Mesendoderm (in vitro differentiated cells): Measurements from ENCODE around the gene VAV3. TPM values are rescaled to one million over a fixed set of nuclear protein-coding genes. Genes with fewer than 3 reads are reported as not detected.
A peak's percentile ranks its signal among the peaks of the same experiment; 100 is the strongest.

Experiments used
- DNase-seq: peaks from one replicate; pipeline ENCODE4 v3.0.0; 2013
- H2AK5ac ChIP-seq: 2 replicates; pipeline ENCODE4 v1.6.1; 2013; ENCODE audit warnings: low read length, inconsistent platforms
- H2BK120ac ChIP-seq: 2 replicates; pipeline ENCODE4 v1.6.1; 2013; ENCODE audit warnings: low read depth, mild to moderate bottlenecking, low read length, moderate library complexity, mixed read lengths
- H2BK15ac ChIP-seq: replicated peaks from 2 replicates; pipeline ENCODE4 v1.6.1; 2013; ENCODE audit warnings: low read depth, mild to moderate bottlenecking, moderate library complexity
- H2BK5ac ChIP-seq: 2 replicates; pipeline ENCODE4 v1.6.1; 2013; ENCODE audit warnings: low read length, inconsistent platforms
- H3K18ac ChIP-seq: 2 replicates; pipeline ENCODE4 v1.6.1; 2013; ENCODE audit warnings: mild to moderate bottlenecking, low read length, mixed read lengths
- H3K23ac ChIP-seq: one replicate; pipeline ENCODE4 v1.6.1; 2013; ENCODE audit warnings: low read length
- H3K27ac ChIP-seq: 2 replicates; pipeline ENCODE4 v1.5.1; 2013; ENCODE audit warnings: low read depth, mild to moderate bottlenecking, inconsistent platforms, low read length, moderate library complexity
- H3K27me3 ChIP-seq: 2 replicates; pipeline ENCODE4 v1.6.1; 2013; ENCODE audit warnings: low read length, control low read depth, mild to moderate bottlenecking, inconsistent platforms; ENCODE audit not compliant: insufficient read depth, poor library complexity
- H3K36me3 ChIP-seq: 2 replicates; pipeline ENCODE4 v1.6.1; 2013; ENCODE audit warnings: low read length, inconsistent platforms; ENCODE audit not compliant: control insufficient read depth, insufficient read depth
- H3K4ac ChIP-seq: one replicate; pipeline ENCODE4 v1.6.1; 2013; ENCODE audit warnings: low read depth, mild to moderate bottlenecking, low read length, moderate library complexity
- H3K4me1 ChIP-seq: 2 replicates; pipeline ENCODE4 v1.6.1; 2013; ENCODE audit warnings: low read depth, low read length, inconsistent platforms; ENCODE audit not compliant: control insufficient read depth
- H3K4me2 ChIP-seq: 2 replicates; pipeline ENCODE4 v1.6.1; 2013; ENCODE audit warnings: low read length
- H3K4me3 ChIP-seq: 2 replicates; pipeline ENCODE4 v1.5.1; 2013; ENCODE audit warnings: mild to moderate bottlenecking, low read length
- H3K56ac ChIP-seq: one replicate; pipeline ENCODE4 v1.6.1; 2013; ENCODE audit warnings: low read length
- H3K79me1 ChIP-seq: 2 replicates; pipeline ENCODE4 v1.6.1; 2013; ENCODE audit warnings: low read length, inconsistent platforms
- H3K79me2 ChIP-seq: 2 replicates; pipeline ENCODE4 v1.6.1; 2013; ENCODE audit warnings: mild to moderate bottlenecking, low read length; ENCODE audit not compliant: control insufficient read depth, insufficient read depth
- H3K9ac ChIP-seq: 2 replicates; pipeline ENCODE4 v1.6.1; 2013; ENCODE audit warnings: low read length, inconsistent platforms
- H4K5ac ChIP-seq: one replicate; pipeline ENCODE4 v1.6.1; 2013; ENCODE audit warnings: low read length
- H4K8ac ChIP-seq: one replicate; pipeline ENCODE4 v1.6.1; 2013; ENCODE audit warnings: low read depth, mild to moderate bottlenecking, control low read depth, low read length, moderate library complexity
- WGBS: extraction: QIAGEN DNeasy Blood & Tissue Kit; methylation state at CpG from one replicate; pipeline ENCODE4 v1.1.7; 2013; ENCODE audit warnings: low lambda C conversion rate, missing lambda C conversion rate; ENCODE audit not compliant: insufficient coverage; ENCODE audit errors: extremely low coverage; 5-methylcytosine and 5-hydroxymethylcytosine counted together
- small RNA-seq: library from polyadenylated mRNA; stranded (forward); fragments of <200 nt; extraction: miRNeasy Mini kit (QIAGEN cat#:217004); gene quantifications from one replicate; pipeline ENCODE3, GENCODE V24; 2013; ENCODE audit not compliant: insufficient read depth

The VAV3 gene

GRCh38 chr1:107524301-107524700 is 440.7 kb downstream of the VAV3 start:
- no peak overlapping the region for H2BK120ac ChIP-seq
- no peaks in the 10 kb centered on the region for H3K36me3 ChIP-seq
- H3K4me3 ChIP-seq = no peak overlapping the region
- no peaks in the 10 kb centered on the region for H3K79me2 ChIP-seq
- no peak overlapping the region for H4K5ac ChIP-seq
- H3K56ac ChIP-seq = no peak overlapping the region
- no peak overlapping the region for H3K4me2 ChIP-seq
- no peak overlapping the region for H3K23ac ChIP-seq
- peaks cover 11% of the 10 kb centered on the region for H3K4me1 ChIP-seq
- WGBS = no CpG with 5 or more reads among the region's 2 CpGs
- H2BK5ac ChIP-seq = no peak overlapping the region
- H3K27me3 ChIP-seq = no peaks in the 10 kb centered on the region
- H3K79me1 ChIP-seq = no peaks in the 10 kb centered on the region
- DNase-seq = peak; percentile 7
- H3K18ac ChIP-seq = no peak overlapping the region
- H4K8ac ChIP-seq = no peak overlapping the region
- H3K9ac ChIP-seq = no peak overlapping the region
- peak overlapping the region; percentile 36 for H3K4ac ChIP-seq
- no peak overlapping the region for H2AK5ac ChIP-seq
- peak overlapping the region; percentile 92 for H2BK15ac ChIP-seq
- no peak overlapping the region for H3K27ac ChIP-seq

GRCh38 chr1:107523736-107524135 is 441.2 kb downstream of the VAV3 start:
- Histone ChIP-seq H2BK5ac (no peak overlapping the region), H3K18ac (no peak overlapping the region), H2BK15ac (no peak overlapping the region), H3K4me1 (peaks cover 11% of the 10 kb centered on the region), H3K4me2 (no peak overlapping the region), H2BK120ac (no peak overlapping the region), H3K4me3 (no peak overlapping the region), H3K79me2 (no peaks in the 10 kb centered on the region), H3K56ac (no peak overlapping the region), H3K9ac (no peak overlapping the region), H3K79me1 (no peaks in the 10 kb centered on the region), H2AK5ac (no peak overlapping the region), H3K36me3 (no peaks in the 10 kb centered on the region), H4K8ac (no peak overlapping the region), H3K23ac (no peak overlapping the region), H3K27me3 (no peaks in the 10 kb centered on the region), H3K4ac (no peak overlapping the region), H3K27ac (no peak overlapping the region), H4K5ac (no peak overlapping the region)
- no CpG with 5 or more reads among the region's 4 CpGs for WGBS
- peak; percentile 21 for DNase-seq

GRCh38 chr1:107523061-107523460 is 441.9 kb downstream of the VAV3 start:
- H3K4me3 ChIP-seq = no peak overlapping the region
- H3K4ac ChIP-seq = no peak overlapping the region
- peak; percentile 59 for DNase-seq
- H3K18ac ChIP-seq = no peak overlapping the region
- no peak overlapping the region for H2AK5ac ChIP-seq
- H3K79me1 ChIP-seq = no peaks in the 10 kb centered on the region
- H3K4me2 ChIP-seq = no peak overlapping the region
- WGBS = no CpG with 5 or more reads among the region's 4 CpGs
- no peak overlapping the region for H2BK5ac ChIP-seq
- no peak overlapping the region for H2BK120ac ChIP-seq
- H3K36me3 ChIP-seq = no peaks in the 10 kb centered on the region
- H3K4me1 ChIP-seq = peaks cover 11% of the 10 kb centered on the region
- H3K23ac ChIP-seq = no peak overlapping the region
- H3K9ac ChIP-seq = no peak overlapping the region
- no peaks in the 10 kb centered on the region for H3K79me2 ChIP-seq
- H3K56ac ChIP-seq = no peak overlapping the region
- no peak overlapping the region for H2BK15ac ChIP-seq
- H3K27ac ChIP-seq = no peak overlapping the region
- no peaks in the 10 kb centered on the region for H3K27me3 ChIP-seq
- no peak overlapping the region for H4K8ac ChIP-seq
- H4K5ac ChIP-seq = no peak overlapping the region

Small RNA genes within 50 kb of the gene (small RNA-seq; reads per million reads assigned to genes)
- gene MIR7852 = not detected
